H54 (cell line): ENCODE data around the gene TLE2.

Experiments used
- DNase-seq: peaks from one replicate; pipeline ENCODE4 v3.0.0; 2011; ENCODE audit warnings: low spot score, mixed read lengths; ENCODE audit not compliant: insufficient read length
- FAIRE-seq: peaks from 3 replicates; lab custom pipeline; 2011; peaks lifted over from hg19 to GRCh38; lab: Jason Lieb, UNC
- POLR2A ChIP-seq: IDR thresholded peaks from 2 replicates; pipeline ENCODE4 v1.6.1; 2011; ENCODE audit warnings: low read depth, mild to moderate bottlenecking, low read length

TLE2 gene

GRCh38 chr19:3029065-3029923, at the start of gene TLE2:
TLE2 (minus strand) TSS chr19:3029280; CDS start chr19:3028904, 376 bp downstream.
- no peak; the same call in 1 of the 2 replicates for TF ChIP-seq POLR2A
- no peak for FAIRE-seq
- DNase-seq, result no peak

- FAIRE-seq (no peak), DNase-seq (no peak)
- no peak for TF ChIP-seq POLR2A
Observed at GRCh38 chr19:3075605-3076431, 46.7 kb upstream of the TLE2 start.

- TF ChIP-seq POLR2A, result no peak
- DNase-seq (no peak), FAIRE-seq (no peak)
Observed at GRCh38 chr19:3073931-3074595, 45.0 kb upstream of the TLE2 start.

DNA sequence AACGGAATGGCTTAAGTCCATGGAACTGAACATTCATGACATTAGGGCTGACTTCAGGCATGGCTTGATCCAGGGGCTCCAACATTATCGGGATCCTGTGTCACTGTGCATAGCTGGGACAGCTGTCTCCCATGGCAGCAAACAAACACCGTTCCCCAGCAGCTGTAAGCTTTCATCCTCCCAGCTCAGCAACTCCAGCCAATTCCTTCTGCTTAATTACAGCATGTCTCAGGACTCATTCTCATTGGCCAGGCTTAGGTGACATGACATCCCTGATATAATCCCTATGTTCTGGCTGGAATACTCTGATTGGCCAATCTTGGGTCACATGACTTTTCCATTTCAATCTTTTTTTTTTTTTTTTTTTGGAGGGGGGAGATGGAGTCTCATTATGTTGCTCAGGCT, 44.1 kb upstream of the TLE2 start:
- no peak for TF ChIP-seq POLR2A
- no peak for DNase-seq
- no peak for FAIRE-seq

GRCh38 chr19:3071768-3072167, 42.7 kb upstream of the TLE2 start:
- FAIRE-seq, result no peak
- TF ChIP-seq POLR2A, result no peak
- no peak for DNase-seq

GRCh38 chr19:3068071-3068470, 39.0 kb upstream of the TLE2 start:
- TF ChIP-seq POLR2A, result no peak
- DNase-seq (no peak), FAIRE-seq (no peak)

- DNase-seq, result no peak
- no peak for TF ChIP-seq POLR2A
- no peak for FAIRE-seq
Observed at GRCh38 chr19:3067563-3067962, 38.5 kb upstream of the TLE2 start.

GRCh38 chr19:3066482-3067049, 37.5 kb upstream of the TLE2 start:
- DNase-seq, result no peak
- no peak for FAIRE-seq

GRCh38 chr19:3065675-3066357, 36.7 kb upstream of the TLE2 start:
- no peak for FAIRE-seq
- no peak for DNase-seq
- no peak for TF ChIP-seq POLR2A

More at GRCh38 chr19:3066482-3067049, 37.5 kb upstream of the TLE2 start:
- no peak for TF ChIP-seq POLR2A

DNA sequence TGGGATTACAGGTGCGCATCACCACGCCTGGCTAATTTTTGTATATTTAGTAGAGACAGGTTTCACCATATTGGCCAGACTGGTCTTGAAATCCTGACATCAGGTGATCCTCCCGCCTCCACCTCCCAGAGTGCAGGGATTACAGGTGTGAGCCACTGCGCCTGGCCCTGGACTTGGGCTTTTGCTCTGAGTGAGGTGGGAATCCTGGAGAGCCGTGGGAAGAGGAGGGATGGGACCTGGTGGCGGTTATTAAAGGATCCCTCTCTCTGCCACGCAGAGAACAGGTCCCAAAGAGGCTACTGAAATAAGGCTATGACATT, 34.9 kb upstream of the TLE2 start:
- FAIRE-seq (no peak), DNase-seq (no peak)

GRCh38 chr19:3062165-3063105, 33.4 kb upstream of the TLE2 start, which contains the start of gene TLE5:
TLE5 (minus strand) TSS chr19:3062495; CDS start chr19:3062200, 295 bp downstream.
- peak; percentile 49; the same call in 1 of the 2 replicates for TF ChIP-seq POLR2A
- DNase-seq, result peak; percentile 90
- FAIRE-seq, result no peak

More for the DNA sequence above, 34.9 kb upstream of the TLE2 start:
- no peak for TF ChIP-seq POLR2A
